Breast epithelium (tissue), 3 donors: ENCODE measurements around the gene OPCML.

ENCODE experiments used
- POLR2AphosphoS5 ChIP-seq, 3 donors: sonication (generic); formaldehyde crosslinking; IDR thresholded peaks; one replicate each; pipeline ENCODE4 v1.6.1; 2017; ENCODE audit warnings: antibody characterized with exemption in 3 of 3
- TF ChIP-seq, protein P1 (sequence below), 3 donors: fragments of 450-650 bp; IDR thresholded peaks; one replicate each; pipeline ENCODE4 v1.5.1; 2016 to 2017; ENCODE audit warnings: antibody characterized with exemption in 3 of 3, mild to moderate bottlenecking in 3 of 3, moderate library complexity in 3 of 3

GRCh38 chr11:132824642-132825041 is 707.7 kb downstream of the OPCML start:
- TF ChIP-seq, protein P1, sequence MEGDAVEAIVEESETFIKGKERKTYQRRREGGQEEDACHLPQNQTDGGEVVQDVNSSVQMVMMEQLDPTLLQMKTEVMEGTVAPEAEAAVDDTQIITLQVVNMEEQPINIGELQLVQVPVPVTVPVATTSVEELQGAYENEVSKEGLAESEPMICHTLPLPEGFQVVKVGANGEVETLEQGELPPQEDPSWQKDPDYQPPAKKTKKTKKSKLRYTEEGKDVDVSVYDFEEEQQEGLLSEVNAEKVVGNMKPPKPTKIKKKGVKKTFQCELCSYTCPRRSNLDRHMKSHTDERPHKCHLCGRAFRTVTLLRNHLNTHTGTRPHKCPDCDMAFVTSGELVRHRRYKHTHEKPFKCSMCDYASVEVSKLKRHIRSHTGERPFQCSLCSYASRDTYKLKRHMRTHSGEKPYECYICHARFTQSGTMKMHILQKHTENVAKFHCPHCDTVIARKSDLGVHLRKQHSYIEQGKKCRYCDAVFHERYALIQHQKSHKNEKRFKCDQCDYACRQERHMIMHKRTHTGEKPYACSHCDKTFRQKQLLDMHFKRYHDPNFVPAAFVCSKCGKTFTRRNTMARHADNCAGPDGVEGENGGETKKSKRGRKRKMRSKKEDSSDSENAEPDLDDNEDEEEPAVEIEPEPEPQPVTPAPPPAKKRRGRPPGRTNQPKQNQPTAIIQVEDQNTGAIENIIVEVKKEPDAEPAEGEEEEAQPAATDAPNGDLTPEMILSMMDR (IDR thresholded peaks at IDR 0.05): no peak
- no peak for TF ChIP-seq POLR2AphosphoS5 (IDR thresholded peaks at IDR 0.05)
